GM13976 (cell line): Measurements from ENCODE around the gene SH3TC1.

Experiments
- DNase-seq: peaks from one replicate; pipeline ENCODE4 v3.0.0; 2012; ENCODE audit warnings: low spot score
- in situ Hi-C: fragments of 300-500 bp; cut with MboI; formaldehyde crosslinking; loops from one replicate; pipeline ENCODE4 v1.12.0; 2022; ENCODE audit warnings: low sequenced_read_pairs, mixed read lengths, inconsistent platforms; ENCODE audit not compliant: unreplicated experiment
- TF ChIP-seq, protein P1 (sequence below): IDR thresholded peaks from 2 replicates; pipeline ENCODE4 v1.5.1; 2012; ENCODE audit warnings: borderline replicate concordance, mild to moderate bottlenecking; ENCODE audit not compliant: insufficient read depth; ENCODE audit errors: extremely low read depth, missing control alignments, control extremely low read depth

The SH3TC1 gene

DNA sequence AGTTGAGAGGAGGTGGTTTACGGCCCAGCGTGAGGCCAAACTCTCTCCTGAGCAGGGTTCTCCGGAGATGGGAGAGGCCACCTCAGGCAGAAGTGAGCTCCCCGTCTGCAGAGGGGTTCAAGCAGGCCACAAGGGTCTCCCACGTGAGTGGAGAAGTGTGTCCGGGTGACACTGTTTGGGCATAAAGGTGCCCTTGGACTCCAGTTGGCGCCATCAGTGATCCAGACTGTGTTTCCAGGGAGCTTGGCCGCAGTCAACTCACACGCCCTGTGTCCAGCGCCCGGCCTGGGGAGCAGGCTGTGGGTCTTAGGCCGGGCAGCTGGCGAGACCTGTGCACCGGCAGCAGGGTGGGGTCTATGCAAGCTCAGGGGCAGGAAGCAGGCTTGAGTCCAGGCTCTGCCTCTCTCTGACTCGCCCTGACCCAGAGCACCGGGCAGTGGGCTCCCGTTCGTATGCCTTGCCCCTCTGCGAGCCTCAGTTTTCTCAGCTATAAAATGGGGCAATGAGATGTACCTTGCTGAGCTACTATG is 45.9 kb downstream of the SH3TC1 start:
- in situ Hi-C loops: loop anchor here (10.0 kb wide), 1 partner anchor 160 kb away; no protein-coding TSS in a partner anchor
- no peak for DNase-seq
- TF ChIP-seq, protein P1, sequence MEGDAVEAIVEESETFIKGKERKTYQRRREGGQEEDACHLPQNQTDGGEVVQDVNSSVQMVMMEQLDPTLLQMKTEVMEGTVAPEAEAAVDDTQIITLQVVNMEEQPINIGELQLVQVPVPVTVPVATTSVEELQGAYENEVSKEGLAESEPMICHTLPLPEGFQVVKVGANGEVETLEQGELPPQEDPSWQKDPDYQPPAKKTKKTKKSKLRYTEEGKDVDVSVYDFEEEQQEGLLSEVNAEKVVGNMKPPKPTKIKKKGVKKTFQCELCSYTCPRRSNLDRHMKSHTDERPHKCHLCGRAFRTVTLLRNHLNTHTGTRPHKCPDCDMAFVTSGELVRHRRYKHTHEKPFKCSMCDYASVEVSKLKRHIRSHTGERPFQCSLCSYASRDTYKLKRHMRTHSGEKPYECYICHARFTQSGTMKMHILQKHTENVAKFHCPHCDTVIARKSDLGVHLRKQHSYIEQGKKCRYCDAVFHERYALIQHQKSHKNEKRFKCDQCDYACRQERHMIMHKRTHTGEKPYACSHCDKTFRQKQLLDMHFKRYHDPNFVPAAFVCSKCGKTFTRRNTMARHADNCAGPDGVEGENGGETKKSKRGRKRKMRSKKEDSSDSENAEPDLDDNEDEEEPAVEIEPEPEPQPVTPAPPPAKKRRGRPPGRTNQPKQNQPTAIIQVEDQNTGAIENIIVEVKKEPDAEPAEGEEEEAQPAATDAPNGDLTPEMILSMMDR: no peak

DNA sequence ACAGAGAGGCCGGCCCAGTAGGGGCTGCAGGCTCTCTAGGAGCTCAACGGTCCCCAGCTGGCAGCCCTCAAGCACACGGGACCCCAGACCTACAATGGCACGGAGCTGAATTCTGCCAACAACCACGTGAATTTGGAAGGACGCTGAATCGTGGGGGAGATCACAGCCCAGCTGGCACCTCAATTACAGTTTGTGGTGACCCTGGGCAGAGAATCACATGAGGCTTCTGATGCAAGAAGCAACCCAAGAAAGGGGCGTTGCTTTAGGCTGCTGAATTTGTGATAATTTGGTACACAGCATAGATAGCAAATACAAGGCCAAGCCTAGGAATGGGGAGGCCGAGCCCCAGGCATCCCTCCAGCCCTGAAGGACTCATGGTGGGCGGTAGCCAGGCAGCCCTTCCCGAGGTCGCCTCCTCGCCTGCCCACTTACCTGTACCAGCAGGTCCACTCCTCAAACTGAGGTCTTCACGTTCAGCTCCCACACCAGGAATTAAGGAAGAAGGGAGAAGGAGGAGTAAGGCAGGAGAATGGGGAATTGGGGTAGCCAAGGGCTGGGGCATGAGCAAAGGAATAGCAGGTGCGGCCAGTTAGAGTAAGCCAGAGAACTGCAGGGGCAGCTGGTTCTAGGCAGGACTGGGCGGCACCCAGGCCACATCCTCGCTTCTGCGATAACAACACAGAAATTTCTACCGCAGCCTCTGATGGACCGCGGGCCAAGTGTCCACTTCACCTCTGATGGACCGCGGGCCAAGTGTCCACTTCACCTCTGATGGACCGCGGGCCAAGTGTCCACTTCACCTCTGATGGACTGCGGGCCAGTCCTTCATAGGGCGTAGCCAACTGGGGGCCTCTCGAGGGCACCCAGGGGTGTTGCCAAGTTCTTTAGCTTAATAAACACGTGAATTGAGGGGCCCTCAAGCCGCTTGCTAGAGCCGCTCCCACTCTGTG is 47.1 kb downstream of the SH3TC1 start:
- in situ Hi-C loops: loop anchor here (10.0 kb wide), 1 partner anchor 159 kb away; no protein-coding TSS in a partner anchor
- TF ChIP-seq, protein P1: no peak
- no peak for DNase-seq

DNA sequence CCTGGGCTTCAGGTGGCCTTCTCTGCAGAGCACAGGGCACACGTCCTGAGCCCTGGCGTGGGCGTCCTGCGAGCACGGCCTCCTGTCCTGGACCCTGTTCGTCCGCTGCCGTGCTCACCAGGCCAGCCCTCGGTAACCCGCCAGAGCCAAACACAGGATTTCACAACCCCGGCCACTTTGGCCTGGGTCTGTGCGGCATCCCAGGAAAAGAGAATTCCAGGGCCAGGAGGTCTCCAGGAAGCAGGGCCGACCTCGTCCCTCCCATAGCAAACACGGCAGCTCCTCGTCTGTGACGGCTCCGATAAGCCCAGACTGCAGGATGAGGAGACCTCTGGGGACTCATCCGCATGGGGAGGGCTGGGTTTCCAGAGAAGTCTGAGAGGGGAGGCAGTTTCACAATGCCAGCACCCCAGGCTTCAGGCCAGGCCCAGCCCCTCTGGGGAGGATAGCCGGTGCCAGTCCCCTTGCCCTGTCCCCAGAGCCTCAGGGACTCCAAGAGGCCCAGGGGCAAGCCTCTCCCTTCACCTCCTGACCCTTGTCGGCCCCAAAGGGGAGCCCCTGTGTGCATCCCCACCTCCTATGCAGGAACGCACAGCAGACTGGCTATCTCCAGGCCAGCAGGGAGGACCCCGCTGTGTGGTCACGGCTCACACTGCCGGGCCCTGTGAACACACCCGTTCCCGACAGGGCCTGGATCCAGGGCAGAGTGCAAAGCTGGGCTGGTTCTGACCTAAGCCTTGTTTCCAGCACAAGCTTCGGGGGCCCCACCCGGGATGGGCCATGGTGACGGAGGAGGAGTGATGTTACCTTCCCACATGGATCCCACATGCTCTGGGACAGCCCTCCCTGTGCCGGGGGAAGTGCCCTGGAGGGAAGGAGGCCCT is 48.2 kb downstream of the SH3TC1 start:
- in situ Hi-C loops: loop anchor here (10.0 kb wide), 1 partner anchor 158 kb away; no protein-coding TSS in a partner anchor
- no peak for DNase-seq

DNA sequence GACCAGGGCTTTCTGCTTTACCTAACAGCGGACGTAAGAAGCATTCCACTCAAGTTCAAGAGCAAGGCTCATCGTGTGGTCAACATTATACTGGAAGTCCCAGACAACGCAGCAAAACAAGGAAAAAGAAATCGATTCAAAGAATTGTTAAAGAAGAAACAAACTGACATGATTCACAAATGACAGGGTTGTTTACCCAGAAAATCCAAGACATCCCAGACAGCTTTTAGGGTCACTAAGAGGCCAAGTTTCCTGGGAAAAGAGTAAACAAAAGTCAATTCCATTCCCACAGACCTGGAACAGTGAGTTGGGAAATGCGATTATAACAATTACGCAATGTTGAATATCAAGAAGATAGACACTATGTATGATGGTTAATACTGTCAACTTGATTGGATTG is 49.0 kb downstream of the SH3TC1 start:
- TF ChIP-seq, protein P1: no peak
- DNase-seq: no peak
- in situ Hi-C loops: loop anchor here (10.0 kb wide), 1 partner anchor 157 kb away; no protein-coding TSS in a partner anchor

More for the DNA sequence above, 48.2 kb downstream of the SH3TC1 start:
- TF ChIP-seq, protein P1: no peak

DNA sequence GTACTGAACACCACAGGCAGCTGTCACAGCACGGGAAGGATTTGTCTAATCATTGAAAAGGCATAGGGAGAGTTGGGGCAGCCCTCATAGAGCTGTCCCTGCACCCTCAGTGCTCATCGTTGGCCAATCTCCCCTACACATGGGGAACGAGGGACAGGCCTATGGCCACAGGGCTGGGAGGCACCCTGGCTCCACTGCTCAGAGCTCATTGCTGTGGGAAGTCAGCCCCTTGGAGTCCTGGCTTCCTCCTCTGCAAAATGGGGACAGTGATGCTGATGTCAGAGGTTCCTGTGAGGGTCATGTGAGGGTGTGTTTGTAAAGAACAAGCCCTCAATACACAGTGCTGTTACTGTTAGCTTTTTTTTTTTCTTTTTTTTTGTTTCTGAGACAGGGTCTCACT is 51.1 kb downstream of the SH3TC1 start:
- TF ChIP-seq, protein P1: no peak
- in situ Hi-C loops: no loop called here
- DNase-seq: no peak

DNA sequence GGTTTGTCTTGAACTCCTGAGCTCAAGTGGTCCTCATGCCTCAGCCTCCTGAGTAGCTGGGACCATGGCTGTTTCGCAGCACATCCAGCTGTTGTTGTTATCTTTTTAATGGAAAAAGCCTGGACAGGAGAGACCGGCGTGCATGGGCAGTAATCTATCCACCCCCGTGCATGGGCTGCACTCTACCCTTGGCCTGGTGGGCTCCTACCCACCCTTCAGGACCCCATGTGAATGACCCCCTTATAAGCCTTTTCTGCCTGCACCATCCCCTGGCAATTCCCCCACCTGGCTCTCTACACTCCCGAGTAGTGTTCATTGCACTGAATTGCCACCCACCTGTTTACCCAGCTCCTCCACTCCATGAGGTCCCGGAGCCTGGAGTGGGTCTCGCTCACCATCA is 51.5 kb downstream of the SH3TC1 start:
- DNase-seq: no peak
- TF ChIP-seq, protein P1: no peak
- in situ Hi-C loops: no loop called here
